HS-27A (cell line): ENCODE data around the gene ARMC8.

Experiments used
- DNase-seq: peaks from one replicate; pipeline ENCODE4 v3.0.0-alpha.2; 2012; ENCODE audit warnings: low read depth, missing footprints

ARMC8 gene

DNA sequence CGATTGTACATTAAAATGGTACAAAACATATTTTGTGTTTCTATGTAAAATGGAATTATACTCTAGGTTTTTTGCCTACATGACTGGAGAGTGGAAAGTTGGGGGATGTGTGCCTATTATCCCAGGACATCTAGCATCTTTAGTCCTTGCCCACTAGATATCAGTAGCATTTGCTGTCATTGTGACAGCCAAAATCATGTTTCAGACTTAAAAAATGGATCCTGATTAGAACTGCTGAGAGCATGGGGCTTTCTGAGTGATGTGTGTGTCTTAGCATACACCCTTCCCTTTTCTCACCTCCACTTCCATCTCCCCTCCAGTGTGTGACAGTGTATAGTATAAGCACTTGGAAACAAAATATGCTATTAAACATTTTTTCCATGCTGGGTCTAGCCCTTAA is 13.3 kb downstream of the ARMC8 start:
- no peak for DNase-seq

DNA sequence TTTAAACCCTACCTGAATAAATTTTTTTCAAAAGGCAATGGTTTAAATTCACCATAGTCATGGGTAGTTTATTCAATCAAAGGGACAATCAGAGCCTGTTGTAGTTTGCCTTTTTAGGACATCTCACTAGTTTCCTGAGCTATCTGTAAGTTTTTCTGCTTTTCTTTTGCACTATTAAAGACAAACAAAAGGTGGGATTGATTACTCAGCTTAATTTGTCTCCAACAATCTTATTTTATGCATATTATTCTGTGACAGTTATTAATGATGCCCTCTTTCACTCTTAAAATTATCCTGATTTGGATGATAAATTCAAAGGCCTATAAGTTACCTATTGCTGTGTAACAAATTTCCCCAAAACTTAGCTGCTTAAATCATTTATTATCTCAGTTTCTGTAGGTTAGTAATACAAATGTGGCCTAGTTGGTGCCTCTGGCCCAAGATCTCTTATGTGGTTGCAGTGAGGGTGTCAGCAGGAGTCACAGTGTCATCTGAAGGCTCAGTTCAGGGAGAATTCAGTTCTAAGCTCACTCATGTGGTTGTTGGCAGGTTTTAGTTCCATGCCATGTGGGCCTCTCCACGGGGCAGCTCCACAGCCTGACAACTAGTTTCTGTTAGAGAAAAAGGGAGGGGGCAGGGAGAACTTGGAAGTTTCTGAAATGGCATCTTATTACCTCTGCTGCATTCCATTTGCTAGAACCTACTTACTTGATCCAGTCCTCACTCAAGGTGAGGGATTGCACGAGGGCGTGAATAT is 16.0 kb downstream of the ARMC8 start:
- DNase-seq: no peak

DNA sequence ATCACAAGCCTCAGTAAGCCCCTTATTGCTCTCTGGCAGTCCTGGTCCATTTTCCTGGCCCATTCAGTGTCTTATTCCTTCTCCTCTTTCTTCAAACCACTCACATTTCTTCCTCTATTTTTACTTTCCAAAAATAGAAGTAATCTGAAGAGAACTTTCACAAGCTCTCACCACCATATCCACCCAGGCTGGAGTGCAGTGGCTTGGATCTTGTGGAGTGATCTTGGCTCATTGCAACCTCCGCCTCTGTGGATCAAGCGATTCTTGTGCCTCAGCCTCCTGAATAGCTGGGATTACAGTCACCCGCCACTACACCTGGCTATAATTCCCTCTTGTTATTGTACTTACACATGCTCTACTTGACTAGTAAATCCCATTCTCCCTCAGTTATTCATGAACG is 16.8 kb downstream of the ARMC8 start:
- no peak for DNase-seq

DNA sequence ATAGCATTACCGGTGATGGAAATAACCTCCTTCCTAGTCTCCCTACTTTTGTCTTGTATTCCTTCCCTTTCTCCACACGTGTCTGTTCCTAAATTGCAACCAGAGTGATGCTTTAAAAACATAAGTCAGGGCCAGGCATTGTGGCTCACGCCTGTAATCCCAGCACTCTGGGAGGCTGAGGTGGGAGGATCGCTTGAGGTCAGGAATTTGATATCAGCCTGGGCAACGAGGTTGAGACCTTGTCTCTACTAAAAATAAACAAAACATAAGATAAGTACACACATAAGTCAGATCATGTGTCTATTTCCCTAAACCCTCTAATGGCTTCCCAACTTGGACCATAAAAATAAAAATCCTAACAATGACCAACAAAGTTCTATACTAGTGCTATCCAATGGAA is 18.4 kb downstream of the ARMC8 start:
- DNase-seq: no peak

DNA sequence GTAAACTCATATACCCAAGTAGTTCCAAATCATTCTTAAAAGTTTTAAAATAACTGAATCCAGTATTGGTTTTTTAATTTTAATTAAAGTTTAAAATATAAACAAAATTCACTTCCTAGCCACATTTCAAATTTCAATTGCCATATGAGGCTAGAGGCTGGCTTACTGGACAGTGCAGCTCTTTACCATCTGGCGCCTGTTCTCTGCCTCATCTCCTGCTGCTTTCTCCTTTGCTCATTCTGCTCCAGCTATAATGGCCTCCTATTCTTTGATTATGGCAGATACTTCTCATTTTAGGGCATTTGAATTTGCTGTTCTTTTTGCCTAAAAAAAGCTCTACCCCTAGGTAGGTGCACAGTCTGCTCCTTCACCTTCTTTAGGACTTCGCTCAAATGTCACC is 19.1 kb downstream of the ARMC8 start:
- no peak for DNase-seq

DNA sequence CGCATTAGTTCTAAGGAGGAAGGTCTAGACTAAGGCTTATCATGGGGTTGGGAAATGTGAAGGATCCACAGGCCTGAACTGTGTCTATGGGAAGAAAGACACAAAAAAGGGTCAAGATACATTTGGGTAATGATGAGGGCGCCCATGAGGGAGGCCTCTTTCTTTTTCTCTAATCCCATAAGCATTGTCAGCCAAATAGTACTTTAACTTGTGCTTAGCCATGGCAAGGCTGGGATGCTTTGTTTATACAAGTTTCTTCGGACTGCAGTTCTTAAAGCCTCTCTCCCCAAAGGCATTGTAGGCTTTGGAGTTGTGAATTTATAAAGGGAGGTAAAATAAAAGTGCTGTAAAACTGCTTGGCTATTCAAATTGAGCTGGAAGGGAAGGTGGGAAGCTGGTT is 23.4 kb downstream of the ARMC8 start:
- no peak for DNase-seq

DNA sequence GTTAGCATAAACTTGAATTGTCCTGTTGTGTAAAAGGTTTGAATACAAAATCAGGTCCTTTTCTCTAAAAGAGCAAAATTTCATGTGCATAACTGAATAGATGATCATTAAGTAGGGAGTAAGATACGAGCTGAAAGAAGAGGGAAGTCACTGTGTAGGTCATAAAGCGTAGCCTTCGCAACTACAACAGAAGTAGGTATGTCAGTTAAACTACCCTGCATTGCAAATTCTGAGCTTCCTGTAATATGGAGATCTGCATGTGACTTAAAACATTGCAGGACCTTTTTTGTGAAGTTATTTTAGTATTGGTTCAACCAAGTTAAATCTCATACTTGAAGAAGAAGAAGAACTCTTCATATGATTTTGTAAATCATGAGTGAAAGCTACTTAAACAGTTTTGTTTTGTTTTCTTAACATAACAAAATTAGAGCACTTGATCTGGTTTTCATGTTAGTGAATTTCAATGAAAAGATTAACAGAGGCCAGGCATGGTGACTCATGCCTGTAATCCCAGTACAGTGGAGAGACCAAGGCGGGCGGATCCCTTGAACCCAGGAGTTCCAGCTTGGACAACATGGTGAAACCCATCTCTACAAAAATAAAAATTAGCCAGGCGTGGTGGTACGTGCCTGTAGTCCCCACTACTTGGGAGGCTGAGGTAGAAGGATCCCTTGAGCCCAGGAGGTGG is 26.4 kb downstream of the ARMC8 start:
- no peak for DNase-seq

DNA sequence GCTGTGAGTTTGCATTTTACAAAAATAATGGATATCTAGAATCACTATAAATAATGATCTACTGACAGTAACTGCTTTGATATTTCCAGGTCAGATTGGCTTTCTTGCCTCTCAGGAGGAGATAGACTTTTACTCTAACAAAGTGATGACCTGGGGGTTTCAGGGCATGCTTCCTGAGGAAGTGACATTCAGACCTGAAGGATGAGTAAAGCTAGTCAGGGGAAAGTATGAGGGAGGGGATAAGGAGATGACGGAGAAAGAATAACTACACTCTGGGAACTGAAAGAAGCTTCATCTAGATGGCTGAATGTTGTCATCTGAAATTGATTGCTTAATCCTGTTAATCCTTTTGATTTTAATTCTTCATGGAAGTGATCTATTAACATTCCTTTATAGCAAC is 32.2 kb downstream of the ARMC8 start:
- DNase-seq: no peak

DNA sequence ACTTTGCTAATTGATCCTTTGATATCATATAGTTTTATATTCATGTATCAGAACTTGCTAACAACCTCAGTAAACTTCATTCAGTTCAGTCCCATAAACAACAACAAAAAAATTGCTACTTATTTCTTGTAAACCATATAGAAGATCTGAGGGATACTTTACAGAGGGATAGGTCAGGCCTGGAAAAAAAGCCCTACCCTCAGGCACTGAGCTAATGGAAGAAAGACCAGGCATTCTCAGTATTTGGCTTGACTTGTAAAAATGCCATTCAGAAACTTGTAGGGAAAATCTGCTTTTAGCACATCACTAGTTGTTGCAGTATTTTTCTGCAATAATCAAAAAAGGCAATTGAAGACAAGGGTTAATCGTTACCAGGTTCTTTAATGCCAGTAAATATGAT is 33.1 kb downstream of the ARMC8 start:
- DNase-seq: no peak

DNA sequence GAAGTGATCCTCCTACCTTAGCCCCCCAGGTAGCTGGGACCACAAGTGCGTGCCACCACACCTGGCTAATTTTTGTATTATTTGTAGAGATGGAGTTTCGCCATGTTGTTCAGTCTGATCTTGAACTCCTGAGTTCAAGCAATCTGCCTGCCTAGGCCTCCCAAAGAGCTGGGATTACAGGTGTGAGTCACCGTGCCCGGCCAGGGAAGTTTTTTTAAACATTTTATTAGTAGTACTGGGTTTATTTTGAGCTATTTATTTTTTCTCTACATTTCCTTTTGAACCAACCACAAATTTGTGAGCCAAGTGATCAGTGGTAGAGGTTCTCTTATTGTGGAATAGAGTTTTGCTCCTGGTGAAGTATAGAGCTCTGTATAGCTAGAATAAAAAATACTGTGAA is 33.7 kb downstream of the ARMC8 start:
- no peak for DNase-seq

DNA sequence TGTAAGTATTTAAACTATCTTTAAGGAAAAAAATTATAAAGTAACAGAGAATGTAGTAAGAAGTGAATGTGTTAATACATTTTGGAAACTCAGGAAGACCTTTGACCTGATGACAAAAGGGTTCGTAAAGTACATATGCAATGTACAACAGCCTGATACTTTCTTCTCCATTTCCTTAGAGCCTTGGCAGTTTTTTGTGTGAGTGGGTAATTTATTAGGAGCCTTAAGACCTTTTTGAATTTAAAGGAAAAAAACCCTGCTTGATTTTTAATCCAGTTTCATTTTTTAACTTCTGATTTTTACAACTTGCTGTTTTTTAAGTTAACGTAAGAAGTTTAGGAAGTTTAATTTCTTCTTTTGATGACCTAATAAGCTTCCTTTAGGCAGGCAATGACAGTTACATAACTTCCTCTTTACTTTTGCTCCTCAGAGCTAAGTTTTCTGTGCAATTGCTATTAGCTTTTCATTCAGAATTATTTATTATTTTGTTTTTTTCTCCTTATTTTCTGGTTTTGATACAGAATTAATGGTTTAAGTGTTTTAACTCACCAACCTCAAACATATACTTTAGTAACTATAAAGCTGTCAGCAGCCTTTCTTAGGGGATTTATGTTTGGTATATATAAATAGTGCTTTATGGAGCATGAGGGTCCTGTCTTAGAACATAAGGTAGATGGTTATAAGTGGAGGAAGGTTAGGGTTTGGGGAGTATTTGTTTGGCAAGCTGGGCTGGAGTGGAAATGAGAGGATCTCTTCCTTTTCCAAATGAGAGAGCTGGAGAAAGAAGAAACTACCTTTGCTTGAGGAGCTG is 35.2 kb downstream of the ARMC8 start:
- no peak for DNase-seq

DNA sequence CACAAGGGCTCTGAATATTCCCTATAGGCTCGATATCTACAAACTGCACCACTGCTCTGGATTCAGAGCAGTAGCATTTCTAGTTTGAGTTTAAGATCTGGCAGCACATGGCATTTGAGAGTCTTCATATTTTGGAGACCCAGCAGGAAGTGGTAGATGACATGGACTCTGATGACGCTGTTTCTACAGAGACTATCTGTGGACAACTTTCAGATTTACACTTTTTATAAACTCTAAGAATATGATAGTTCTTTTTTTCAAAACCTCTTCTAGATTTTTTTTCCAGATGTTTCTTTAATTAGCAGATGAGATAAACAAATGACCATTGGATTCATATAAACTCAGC is 35.8 kb downstream of the ARMC8 start:
- DNase-seq: no peak

DNA sequence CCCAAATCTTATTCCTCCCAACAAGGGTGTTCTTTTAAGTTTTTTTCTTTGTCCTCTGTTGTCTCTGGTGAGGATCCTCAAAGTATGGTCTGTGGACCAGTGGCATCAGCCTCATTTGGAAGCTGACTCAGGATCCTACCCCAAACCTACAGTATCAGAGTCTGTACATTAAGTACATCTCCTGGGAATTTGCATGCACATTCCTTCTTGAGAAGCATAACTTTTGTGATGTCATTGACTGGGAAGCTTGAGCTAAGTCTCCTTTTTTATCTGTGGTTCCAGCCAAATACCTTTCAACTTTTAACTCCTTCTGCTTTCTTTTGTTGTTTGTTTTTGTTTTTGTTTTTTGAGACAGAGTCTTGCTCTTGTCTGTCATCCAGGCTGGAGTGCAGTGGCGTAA is 40.5 kb downstream of the ARMC8 start:
- no peak for DNase-seq

DNA sequence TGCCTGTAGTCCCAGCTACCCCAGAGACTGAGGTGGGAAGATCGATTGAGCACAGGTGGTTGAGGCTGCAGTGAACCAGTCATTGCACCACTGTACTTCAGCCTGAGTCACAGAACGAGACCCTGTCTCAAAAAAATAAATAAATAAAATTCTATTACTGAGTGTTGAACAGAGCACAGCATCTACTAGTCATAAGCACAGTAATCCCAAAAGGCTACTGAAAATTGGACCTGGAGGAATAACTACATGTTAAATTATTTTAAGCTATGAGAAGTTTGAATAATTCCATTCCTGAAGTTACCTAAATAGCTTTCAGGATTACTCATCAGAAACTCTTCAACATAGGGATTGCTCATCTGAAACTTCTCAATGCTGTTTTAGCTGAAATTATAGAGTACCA is 43.4 kb downstream of the ARMC8 start:
- no peak for DNase-seq

DNA sequence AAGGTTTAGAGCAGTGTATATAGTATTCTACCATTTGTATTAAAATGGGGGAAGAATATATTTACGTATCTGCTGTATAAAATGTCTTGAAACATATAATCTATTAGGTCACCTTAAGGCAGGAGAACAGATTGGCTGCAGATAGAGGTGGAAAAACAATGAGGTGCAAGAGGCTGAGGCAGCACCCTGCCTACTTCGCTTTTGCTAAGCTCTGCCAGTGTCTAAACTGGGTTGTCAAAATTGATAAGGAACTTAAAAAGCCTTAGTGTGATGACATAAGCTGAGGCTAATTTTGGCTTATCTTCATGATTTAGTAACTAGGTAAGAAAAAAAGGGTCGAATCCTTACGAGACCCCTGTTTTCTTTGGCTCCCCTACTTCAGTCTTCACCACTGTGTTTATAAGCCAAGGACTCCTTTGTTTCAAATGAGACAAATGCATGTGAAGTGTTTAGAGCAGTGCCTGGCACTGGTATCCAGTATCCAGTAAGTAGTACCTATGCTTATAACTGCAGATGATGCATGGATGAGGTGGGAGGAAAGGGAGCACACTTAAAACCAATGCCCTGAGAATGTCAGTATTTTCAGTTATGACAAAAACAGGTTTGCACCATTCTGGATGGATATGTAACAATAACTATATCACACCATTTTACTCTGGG is 45.7 kb downstream of the ARMC8 start:
- no peak for DNase-seq

DNA sequence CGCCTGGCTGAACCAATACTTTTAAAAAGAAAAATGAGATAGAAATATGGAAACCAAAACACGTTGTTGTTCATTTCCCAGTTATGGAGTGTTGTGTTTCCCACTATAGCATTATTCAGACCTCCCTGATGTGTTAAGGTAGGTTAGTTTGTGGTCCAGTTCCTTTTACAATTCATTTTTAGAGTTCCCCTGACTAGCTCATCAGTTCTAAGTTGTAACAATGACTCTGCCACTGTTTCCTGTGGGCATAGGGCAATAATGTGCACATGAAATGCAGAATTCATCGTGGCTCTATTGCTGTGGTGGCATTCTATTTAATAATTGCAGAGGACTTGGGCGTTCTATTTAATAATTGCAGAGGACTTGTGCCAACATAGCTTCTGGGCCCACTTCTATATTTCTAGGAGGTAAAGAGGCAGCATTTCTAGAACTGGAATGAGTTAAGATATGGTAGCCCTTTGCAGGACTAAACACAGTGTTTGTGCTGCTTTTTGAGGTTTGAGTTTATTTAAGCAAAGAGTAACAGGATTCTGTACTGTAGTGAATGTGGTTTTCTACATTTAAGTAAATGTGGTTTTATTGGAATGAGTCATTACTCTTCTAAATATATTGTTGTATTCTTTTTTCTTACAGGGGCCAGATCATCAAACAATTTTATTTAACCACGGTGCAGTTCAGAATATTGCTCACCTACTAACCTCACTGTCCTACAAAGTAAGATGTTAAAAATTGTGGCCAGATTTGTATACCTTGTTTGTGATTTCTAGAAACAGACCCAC is 47.5 kb downstream of the ARMC8 start:
- DNase-seq: no peak

DNA sequence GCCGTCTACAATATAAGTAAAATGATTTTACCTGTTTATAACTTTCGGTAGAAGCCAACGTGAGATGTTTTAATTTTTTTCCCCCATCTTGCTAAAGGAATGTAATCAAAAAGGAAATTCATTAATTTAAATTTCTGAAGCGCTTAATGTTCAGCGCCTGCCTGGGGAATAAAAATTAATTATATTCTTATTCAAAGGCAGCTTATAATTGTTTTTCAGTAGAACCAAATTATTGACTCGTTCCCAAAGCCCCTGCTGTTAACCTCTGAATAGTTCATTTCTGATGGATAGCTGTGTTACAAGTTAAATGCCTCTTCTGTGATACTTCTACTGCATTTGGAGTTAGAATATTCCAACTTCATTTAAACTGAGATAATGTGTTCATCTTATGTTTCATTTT is 51.6 kb downstream of the ARMC8 start:
- DNase-seq: no peak

DNA sequence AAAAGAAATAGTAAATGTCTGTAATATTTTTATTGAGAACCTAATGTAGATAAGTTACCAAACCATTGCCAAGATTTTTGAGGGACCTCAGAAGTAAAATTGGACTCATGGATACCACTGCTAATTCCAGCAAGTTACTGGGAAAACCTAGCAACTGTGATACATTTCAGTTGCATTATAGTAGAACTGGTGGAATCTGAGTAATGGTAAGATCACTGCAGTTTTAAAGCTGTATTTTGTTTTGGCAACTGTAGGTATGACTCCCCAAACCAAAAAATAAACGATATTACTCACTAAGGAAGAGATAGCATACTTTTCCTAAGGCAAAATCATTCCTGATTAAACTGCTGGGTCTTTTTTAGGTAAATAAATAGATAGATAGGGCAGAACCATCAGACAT is 54.0 kb downstream of the ARMC8 start:
- DNase-seq: no peak

DNA sequence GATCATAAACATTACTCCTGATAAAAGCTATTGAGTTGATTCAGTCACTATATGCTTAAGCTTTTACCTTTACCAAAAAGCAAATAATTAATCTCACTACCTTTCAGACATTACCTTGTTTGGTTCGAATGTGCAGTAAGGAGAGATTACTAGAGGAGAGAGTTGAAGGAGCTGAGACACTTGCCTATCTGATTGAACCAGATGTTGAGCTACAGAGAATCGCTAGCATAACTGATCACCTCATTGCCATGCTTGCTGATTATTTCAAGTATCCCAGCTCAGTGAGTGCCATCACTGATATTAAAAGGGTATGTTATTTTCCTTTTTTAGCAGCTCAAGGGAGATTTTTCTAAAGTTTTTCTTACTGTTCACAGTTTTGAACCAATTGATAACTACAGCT is 54.6 kb downstream of the ARMC8 start:
- no peak for DNase-seq

DNA sequence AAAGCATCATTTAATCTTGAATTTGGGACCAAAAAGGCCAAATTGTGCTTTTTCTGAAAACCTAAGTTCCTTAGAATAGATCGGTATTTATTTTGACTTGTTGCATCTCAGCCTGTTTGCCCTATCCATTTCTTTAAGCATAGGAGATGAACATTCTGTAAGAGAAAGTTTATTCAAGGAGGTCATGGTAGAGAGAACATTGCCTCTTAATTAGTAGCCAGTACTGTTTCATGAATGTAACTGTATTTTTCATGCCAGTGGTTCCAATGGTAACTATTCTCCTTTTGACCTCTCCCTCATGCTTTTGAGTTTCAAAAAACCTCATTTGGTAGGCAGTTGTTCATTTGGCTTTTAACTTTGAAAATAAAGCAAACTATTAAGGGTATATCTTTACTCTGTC is 55.4 kb downstream of the ARMC8 start:
- DNase-seq: no peak

DNA sequence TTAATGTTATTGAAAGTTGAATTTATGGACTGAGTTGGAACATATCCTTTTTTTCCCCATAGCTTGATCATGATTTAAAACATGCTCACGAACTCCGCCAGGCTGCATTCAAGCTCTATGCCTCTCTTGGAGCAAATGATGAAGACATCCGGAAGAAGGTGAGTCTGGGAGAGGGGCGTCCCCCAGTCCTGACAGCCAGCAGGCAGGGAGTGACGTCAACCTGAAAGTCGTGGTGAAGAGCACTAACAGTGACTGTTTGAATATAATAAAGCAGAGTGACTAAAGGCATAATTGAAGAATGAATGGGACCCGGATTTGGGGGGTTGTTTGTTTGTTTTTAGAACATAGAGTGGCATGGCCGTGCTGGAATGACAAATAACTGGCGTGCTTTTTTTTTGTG is 57.9 kb downstream of the ARMC8 start:
- no peak for DNase-seq

DNA sequence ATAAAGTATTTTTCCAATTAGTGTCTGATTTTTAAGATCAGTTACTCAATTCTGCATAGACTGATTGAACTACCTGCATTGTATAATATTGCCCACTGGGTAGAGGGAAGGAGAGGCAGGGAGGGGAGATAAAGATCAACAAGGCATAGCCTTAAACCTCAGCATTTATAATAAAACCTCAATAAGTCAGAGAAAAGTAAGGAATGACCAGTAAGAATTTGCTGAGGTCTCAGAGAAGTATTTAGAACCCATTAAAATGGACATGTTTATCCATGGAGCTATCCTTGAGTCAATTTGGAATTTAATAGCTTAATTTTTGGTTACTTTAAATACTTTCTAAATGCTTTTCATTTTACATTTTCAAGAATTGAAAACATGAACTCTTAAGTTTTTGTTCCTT is 62.5 kb downstream of the ARMC8 start:
- no peak for DNase-seq
